Endothelial cell of umbilical vein (primary cell): Measurements from ENCODE around the gene ATP8A1.

Experiments
- EZH2 ChIP-seq: IDR thresholded peaks from 2 replicates; pipeline ENCODE4 v1.6.1; 2012; ENCODE audit warnings: borderline replicate concordance, low read depth, mild to moderate bottlenecking, moderate library complexity, low read length, inconsistent platforms; ENCODE audit not compliant: severe bottlenecking
- GATA2 ChIP-seq: IDR thresholded peaks from 2 replicates; pipeline ENCODE4 v1.7.0; 2011; ENCODE audit warnings: low read depth, mild to moderate bottlenecking, moderate library complexity, mixed read lengths, low read length; ENCODE audit not compliant: insufficient read length, insufficient read depth
- POLR2AphosphoS5 ChIP-seq: IDR thresholded peaks from 2 replicates; pipeline ENCODE4 v1.6.1; 2012; ENCODE audit warnings: low read depth, mild to moderate bottlenecking, control low read depth, low read length, moderate library complexity; ENCODE audit not compliant: insufficient read depth
- TF ChIP-seq, protein P1 (sequence below), 2 donors: IDR thresholded peaks; 1 replicate in 1 of 2; 2 replicates in 1 of 2; pipeline ENCODE4 v1.5.1; 2011; ENCODE audit warnings: low read length in 2 of 2, mild to moderate bottlenecking in 2 of 2, moderate library complexity in 2 of 2, control low read depth in 1 of 2, inconsistent platforms in 1 of 2, low read depth in 1 of 2; ENCODE audit not compliant: insufficient read depth in 1 of 2; ENCODE audit errors: extremely low read depth in 1 of 2

DNA sequence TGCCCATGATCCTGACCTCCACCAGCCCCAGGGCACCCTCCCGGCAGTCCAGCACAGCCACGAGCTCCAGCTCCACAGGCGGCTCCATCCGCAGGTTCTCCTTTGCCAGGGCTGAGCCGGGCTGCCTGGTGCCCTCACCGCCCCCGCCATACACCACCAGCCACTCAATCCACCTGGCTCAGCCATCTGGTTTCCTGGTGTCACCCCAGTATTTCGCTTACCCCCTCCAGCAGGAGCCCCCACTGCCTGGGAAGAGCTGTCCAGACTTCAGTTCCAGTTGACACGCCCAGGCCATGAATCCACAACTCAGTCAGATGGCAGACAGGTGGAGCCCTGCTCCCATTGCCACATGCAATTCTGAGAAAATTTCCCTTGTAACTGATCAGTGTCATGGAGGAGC is 255.7 kb downstream of the ATP8A1 start:
- TF ChIP-seq GATA2 (no peak), POLR2AphosphoS5 (no peak), EZH2 (no peak)
- TF ChIP-seq, protein P1, sequence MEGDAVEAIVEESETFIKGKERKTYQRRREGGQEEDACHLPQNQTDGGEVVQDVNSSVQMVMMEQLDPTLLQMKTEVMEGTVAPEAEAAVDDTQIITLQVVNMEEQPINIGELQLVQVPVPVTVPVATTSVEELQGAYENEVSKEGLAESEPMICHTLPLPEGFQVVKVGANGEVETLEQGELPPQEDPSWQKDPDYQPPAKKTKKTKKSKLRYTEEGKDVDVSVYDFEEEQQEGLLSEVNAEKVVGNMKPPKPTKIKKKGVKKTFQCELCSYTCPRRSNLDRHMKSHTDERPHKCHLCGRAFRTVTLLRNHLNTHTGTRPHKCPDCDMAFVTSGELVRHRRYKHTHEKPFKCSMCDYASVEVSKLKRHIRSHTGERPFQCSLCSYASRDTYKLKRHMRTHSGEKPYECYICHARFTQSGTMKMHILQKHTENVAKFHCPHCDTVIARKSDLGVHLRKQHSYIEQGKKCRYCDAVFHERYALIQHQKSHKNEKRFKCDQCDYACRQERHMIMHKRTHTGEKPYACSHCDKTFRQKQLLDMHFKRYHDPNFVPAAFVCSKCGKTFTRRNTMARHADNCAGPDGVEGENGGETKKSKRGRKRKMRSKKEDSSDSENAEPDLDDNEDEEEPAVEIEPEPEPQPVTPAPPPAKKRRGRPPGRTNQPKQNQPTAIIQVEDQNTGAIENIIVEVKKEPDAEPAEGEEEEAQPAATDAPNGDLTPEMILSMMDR (IDR thresholded peaks at IDR 0.05; ENCODE audit: extremely low read depth in 1 of 2, insufficient read depth in 1 of 2, low read depth in 1 of 2, low read length in 2 of 2): no peak
